Amniotic stem cell (primary cell): ENCODE data around the gene GUCY2D.
A peak's percentile ranks its signal among the peaks of the same experiment; 100 is the strongest.
"Not testable (repeated sequence)": the region's sequence is repeated elsewhere in the genome, so short reads cannot be mapped to it uniquely, and the experiment has no call there.

Experiments
- DNase-seq: peaks from one replicate; lab custom pipeline; 2025; lab: John Stamatoyannopoulos, UW

GUCY2D gene

DNA sequence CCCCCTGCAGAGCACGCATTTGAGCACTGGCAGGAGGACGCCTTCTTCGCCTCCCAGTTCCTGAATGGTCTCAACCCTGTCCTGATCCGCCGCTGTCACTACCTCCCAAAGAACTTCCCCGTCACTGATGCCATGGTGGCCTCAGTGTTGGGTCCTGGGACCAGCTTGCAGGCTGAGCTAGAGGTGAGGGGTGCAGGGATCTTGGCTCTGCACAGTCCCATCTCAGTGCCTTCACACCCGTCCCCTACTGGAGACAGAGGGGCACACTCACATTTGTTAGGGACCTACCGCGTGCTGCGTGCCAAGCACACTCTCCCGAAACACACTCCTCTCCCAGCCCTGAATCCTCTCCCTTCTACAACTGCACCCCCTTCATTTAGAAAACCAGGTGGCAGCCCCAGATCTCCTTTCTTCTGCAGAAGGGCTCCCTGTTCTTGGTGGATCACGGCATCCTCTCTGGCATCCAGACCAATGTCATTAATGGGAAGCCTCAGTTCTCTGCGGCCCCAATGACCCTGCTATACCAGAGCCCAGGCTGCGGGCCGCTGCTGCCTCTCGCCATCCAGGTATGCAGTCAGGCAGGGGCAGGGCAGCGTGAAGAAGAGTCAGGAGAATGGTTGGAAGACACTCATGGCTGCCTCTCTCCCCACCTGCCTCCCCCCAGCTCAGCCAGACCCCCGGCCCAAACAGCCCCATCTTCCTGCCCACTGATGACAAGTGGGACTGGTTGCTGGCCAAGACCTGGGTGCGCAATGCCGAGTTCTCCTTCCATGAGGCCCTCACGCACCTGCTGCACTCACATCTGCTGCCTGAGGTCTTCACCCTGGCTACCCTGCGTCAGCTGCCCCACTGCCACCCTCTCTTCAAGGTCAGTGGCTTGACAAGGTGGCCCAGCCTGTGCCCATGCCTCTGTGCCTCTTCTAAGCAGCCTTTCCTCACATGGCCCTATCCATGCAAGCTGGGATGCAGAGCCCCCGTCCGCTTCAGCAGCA lies 42.7 kb downstream of the GUCY2D start:
- DNase-seq = no peak

DNA sequence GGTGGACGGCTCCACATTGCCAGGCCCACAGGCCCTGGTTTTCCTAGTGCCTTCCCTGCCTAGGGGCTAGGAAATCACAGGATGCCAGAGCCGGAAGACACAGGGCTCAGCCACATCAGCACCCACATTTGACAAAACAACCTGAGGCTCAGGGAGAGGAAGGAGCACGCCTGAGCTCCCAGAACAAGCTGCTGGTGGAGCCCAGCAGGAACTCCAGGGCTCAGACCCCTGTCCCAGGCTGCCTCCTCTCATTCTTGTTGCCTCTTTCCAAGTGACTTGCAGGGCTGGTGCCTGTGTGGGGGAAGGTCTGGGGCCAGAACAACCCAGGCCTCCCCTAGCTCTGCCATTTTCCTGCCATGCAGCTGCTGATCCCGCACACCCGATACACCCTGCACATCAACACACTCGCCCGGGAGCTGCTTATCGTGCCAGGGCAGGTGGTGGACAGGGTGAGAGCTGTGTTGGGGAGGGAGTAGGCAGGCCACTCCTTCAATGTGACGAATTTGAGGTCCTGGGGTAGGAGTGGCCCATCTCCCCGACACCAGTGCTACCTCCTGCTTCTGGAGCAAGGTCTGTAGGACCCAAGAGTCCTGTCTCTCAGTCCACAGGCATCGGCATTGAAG lies 44.0 kb downstream of the GUCY2D start:
- no peak for DNase-seq

DNA sequence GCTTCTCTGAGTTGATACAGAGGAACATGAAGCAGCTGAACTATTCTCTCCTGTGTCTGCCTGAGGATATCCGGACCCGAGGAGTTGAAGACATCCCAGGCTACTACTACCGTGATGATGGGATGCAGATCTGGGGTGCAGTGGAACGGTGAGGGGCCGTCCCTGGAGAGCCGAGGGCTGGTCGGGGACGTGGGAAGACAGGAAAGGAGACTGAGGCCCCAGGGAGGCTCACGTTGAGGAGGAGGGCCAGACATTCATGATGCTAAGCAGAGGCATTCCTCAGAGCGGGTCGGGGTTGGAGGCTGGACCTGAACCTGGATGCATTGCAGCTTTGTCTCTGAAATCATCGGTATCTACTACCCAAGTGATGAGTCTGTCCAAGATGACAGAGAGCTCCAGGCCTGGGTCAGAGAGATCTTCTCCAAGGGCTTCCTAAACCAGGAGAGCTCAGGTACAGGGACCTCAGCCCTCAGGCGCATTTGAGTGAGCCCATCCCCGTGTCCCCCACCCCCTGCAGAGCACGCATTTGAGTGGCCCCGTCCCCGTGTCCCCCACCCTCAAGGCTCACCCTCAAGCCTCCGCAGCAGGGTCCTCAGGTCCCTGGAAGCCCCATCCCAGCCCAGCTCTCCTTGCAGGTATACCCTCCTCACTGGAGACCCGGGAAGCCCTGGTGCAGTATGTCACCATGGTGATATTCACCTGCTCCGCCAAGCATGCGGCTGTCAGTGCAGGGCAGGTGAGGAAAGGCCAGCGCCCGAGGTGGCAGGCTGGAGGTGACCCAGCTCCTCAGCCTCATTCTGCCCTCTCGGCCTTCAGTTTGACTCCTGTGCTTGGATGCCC lies 44.7 kb downstream of the GUCY2D start:
- no peak for DNase-seq

DNA sequence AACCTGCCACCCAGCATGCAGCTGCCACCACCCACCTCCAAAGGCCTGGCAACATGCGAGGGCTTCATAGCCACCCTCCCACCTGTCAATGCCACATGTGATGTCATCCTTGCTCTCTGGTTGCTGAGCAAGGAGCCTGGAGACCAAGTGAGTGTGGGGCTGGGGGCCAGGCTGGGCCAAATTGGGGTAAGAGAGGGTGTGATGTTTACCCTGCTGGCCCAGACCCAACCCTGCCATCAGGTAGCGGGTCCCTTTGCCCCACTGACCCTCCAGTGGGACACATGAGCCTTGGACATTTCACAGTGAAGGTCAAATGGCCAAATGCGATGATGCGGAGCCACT lies 45.3 kb downstream of the GUCY2D start:
- DNase-seq = no peak

DNA sequence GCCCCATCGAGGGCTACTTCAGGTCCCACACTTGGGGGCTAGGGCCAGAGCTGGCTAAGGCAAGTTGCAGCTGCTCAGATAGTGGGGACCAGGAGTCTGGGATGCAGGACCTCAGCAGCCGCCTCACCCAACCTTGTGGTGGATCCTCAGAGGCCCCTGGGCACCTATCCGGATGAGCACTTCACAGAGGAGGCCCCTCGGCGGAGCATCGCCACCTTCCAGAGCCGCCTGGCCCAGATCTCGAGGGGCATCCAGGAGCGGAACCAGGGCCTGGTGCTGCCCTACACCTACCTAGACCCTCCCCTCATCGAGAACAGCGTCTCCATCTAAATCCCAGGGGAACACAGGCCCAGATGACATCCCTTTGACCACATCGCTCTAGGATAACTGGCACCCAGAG lies 45.8 kb downstream of the GUCY2D start:
- no peak for DNase-seq

DNA sequence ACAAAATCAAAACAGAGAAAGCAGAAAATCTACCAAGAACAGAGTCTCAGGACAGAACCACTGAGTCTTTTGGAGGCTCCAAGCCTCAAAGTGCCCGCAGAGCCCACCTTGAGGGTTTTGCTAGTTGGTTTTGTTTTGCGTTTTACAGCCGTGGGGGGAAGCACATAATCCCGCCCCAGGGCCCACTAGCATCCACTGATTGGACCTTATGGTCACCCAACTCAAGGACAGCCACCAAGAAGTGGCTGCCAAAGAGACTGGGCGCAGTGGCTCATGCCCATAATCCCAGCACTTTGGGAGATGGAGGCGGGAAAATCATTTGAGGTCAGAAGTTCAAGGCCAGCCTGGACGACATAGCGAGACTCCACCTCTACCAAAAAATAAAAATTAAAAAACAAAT lies 46.3 kb downstream of the GUCY2D start:
- no peak for DNase-seq

DNA sequence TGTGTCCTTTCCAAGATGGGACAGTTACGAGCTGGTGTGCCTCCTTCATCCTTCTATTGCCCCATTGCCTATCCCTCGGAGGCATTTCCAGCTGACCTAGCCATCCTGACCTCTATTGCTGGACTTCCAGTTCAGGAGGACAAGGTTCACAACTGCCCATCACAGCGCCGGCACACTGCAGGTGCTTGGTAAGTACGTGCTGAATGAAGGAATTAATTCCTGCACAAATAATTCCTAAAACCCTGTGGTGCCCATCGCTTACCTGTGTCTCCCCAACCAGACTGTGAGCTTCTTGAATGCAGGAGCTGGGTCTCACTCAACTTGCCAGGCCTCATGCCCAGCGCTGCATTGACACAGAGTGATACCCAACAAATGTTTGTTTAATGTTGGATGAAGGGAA lies 49.4 kb downstream of the GUCY2D start:
- no peak for DNase-seq

DNA sequence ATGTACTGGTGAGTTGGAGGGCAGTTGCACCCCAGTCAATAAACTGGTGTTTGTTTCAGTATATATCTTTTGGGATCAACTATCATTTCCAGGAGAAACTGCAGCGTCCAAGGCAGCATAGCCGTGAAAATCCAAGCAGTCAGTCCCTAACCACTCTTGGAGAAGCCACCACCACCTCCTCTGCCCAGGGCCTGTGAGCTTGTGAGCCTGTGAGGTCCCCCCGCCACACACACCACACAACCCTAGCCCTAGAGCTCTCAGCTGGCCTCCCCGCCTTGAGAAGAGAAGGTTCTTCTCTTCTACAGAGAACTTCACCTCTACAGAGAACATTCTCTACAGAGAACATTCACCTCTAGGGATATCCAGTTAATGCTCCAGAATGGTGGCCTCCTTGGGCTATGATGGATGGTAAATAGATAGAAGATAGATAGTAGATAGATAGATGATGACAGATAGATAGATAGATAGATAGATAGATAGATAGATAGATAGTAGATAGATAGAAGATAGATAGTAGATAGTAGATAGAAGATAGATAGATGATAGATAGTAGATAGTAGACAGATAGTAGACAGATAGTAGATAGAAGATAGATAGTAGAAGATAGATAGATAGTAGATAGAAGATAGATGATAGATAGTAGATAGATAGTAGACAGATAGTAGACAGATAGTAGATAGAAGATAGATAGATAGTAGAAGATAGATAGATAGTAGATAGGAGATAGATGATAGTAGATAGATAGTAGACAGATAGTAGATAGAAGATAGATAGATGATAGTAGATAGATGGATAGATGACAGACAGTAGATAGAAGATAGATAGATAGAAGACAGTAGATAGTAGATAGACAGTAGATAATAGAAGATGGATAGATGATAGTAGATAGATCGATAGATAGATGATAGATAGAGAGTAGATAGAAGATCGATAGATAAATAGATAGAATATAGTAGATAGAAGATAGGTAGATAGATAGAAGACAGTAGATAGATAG lies 50.1 kb downstream of the GUCY2D start:
- DNase-seq = no peak

DNA sequence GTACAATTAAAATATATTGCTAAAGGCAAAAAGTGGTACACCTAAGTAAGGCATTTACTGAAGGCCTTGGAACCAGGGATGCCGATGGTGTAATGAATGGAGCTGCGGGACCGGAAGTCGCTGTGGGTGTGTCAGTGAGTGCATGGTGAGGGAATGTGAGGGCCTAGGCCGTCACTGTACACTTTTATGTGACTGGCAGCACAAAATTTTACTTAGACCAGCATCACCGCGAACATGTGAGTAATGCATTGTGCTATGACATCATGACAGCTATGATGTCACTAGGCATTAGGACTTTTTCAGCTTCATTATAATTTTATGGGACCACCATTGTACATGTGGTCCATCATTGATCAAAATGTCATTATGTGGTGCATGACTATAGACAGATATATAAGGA lies 51.2 kb downstream of the GUCY2D start:
- DNase-seq = no peak

DNA sequence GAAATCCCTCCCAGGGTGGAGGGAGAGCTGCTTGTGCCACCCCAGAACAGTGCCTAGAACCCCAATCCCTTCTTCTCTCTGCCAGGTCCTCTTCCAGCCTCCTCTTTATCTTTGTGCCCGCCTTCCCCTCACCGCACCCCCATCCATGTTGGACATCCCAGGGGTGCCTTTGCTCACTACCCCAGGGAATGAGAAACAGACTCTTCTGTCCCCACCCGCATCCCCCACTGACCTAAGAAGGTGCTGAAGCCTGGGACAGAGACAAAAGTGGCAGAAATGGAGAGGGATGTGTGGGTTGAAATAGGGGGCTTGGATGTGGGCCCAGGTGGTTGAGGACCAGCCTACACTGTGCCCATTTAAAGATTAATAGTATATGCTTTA lies 53.4 kb downstream of the GUCY2D start:
- no peak for DNase-seq

DNA sequence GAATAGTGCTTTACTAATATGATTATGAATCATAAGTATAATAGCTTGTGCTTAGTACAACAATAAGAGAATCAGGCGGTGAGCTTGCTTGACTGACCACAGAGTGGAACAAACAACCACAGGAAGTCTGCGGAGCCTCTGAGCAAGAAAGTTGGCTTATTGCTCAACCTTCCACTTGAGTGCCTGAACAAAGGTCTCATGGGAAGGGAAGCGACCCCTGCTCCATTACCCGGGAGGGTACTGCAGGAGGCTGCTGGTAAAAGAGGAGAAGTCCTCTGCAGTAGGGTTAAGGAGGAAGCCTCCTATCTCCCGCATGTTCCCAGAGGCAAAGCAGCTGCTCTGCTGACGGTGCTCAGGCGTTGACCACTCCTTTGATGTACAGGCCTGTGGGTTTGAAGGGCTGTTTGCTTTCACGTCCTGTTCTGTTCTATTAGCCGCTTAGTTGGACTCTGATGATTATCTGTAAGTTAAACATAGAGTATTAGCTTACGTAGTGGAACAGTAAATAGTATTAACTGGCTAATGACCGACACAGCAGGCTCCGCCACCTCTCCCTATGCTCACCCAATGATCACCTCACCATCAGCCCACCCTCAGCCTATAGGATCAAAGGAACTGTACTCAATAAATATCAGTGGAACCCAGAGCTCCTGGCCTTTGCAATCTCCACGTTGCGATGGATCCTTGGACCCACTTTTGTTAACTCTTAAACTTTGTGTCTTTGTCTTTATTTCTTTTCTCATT lies 54.0 kb downstream of the GUCY2D start:
- no peak for DNase-seq

DNA sequence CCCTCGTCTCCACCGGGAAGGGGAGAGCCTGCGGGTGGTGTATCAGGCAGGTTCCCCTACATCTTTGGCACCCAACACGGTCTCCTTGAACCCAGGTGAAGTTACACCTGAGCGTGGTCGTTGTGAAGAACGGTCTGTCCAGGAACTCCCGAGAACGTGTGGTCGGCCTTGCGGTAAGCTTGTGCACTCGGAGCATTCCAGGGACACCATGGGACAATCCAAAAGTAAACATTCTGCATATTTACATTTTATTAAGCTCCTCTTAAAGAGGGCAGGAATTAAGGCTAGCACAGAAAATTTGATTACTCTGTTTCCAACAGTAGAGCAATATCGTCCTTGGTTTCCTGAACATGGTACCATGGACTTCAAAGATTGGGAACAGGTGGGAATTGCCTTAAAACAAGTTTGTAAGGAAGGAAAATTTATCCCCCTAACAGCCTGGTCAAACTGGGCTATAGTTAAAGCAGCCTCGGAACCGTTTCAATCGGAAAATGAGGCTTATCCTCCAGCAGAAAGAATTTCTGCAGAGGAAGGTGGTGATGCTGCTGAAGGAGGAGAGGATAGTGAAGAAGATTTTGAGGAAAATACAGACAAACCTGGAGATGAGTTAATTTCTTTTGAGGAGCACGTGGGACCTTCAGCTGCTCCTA lies 54.7 kb downstream of the GUCY2D start:
- DNase-seq = no peak

DNA sequence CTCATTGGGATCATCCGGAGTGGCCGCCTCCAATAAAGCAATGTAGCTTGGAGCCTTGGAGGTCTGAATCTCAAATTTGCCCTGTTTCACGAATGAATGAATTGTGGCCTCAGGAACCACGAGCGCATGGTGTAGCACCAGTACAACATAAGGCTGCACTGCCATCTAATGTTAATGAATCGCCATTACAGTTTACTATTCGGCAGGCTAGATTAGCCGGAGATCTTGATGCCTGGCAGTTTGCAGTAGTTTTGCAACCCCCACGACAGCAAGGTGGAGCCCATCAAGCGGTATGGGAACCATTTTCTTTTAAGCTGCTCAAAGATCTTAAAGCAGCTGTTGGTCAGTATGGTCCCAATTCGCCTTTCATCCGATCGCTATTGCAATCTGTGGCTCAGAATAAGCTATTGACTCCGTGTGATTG lies 55.3 kb downstream of the GUCY2D start:
- peak; percentile 72 for DNase-seq

DNA sequence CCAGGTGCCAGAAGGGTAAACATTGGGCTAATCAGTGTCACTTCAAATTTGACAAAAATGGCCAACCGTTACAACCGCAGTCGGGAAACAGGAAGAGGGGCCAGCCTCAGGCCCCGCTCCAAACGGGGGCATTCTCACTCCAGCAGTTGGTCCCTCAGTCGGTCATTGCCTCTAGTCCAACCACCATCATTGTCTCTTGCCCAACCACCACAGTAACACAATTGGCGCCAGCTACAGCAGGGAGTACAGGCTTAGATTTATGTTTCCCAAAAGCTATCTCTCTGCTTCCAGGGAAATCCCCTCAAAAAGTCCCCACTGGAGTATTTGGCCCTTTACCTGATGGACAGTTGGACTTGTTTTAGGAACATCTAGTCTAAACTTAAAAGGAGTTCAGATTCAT lies 56.7 kb downstream of the GUCY2D start:
- DNase-seq = no peak

DNA sequence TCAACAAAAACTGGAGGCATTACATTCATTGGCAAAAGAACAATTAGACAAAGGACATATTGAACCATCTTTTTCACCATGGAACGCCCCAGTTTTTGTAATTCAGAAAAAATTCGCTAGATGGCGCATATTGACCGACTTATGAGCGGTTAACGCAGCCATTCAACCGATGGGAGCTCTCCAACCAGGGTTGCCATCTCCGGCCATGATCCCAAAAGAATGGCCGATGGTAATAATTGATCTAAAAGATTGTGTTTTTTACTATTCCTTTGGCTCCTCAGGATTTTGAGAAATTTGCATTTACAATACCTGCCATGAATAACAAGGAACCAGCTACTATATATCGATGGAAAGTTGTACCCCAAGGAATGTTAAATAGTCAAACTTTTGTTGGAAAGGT lies 57.9 kb downstream of the GUCY2D start:
- peak; percentile 49 for DNase-seq

DNA sequence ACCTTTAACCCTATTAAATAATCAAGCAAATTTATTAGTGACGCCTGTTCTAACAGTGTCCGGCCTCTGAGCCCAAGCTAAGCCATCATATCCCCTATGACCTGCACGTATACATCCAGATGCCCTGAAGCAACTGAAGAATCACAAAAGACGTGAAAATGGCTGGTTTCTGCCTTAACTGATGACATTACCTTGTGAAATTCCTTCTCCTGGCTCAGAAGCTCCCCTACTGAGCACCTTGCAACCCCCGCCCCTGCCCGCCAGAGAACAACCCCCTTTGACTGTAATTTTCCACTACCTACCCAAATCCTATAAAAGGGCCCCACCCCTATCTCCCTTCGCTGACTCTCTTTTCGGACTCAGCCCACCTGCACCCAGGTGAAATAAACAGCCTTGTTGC lies 59.4 kb downstream of the GUCY2D start:
- not testable (repeated sequence) for DNase-seq

DNA sequence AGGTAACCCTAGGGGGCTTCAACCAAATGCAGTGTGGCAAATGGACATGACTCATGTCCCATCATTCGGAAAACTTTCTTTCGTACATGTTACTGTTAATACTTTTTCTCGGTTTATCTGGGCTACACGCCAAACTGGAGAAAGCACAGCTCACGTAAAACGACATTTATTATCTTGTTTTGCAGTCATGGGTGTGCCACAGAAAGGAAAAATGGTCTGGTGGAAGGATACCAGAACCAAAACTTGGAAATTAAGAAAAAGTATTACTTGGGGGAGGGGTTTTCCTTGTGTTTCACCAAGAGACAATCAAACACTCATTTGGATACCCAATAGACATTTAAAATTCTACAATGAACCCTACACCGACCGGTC lies 60.0 kb downstream of the GUCY2D start:
- DNase-seq = no peak

DNA sequence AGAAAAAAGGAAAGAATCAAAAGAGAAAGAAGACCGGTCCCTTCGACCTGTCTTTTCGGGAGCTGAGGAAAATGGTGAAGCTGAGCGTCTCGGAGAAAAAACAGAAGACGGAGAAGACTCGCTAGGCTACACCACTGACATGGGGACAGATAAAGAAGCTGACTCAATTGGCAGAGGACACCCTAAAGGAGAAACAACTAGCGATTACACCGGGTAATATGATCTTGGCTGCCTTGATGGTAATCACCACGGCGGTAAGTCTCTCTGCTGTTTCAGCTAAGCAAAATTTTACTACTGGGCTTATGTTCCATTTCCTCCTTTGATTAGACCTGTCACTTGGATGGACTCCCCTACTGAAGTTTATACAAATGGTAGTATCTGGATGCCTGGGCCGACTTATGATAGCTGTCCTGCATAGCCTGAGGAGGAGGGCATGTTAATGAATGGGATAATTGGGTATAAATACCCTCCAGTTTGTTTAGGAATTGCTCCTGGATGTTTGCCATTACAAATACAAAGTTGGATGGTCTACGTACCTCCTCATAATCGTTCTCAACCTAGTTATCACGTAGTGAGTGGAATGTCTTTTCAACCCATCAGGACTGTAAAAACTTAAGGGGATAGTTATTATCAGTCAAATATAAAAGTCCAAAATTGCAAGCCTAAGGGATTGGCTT lies 60.5 kb downstream of the GUCY2D start:
- no peak for DNase-seq

DNA sequence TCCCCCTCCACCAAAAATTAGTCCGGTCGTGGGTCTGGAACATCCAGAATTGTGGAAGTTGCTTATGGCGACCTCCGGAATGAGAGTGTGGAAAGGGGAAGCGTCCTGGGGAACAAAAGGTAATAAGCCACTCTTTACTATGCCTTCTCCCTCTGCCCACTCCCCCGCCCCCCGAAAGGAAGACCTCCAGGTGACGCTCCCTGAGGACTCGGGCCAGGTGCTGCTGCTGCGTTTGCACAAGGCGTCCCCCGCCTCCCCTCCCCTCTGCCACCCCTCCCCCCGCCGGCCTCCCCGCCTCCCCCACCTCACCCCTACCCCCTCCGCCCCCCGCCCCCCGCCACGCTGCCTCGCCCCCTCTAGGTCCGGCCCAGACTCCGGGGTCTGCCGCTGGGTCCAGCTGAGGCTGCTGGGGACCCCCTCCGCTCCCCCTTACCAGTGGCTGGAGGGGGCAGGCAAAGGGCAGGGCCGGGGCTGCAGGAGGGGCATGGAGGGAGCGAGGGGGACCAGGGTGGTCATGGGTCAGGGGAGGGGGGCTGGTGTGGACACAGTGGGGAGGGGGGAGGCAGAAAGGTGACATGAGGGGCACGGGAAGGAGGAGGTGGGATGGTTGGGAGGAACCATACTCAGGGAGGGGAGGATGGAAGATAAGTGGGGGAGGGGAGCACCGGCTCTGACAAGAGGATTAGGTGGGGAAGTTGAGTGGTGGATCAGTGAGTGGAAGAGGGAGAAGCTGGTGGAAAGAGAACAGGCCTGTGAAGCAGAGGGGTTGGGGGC lies 61.5 kb downstream of the GUCY2D start:
- no peak for DNase-seq
